Mesodermal cell (in vitro differentiated cells): Measurements from ENCODE around the gene MYBPH.

ENCODE experiments used
- H3K27ac ChIP-seq: 2 replicates; pipeline ENCODE4 v1.7.0; 2013; ENCODE audit warnings: mild to moderate bottlenecking, low read depth, low read length, moderate library complexity; ENCODE audit not compliant: severe bottlenecking
- H3K36me3 ChIP-seq: 2 replicates; pipeline ENCODE4 v1.7.1; 2013; ENCODE audit warnings: mild to moderate bottlenecking, low read length, moderate library complexity; ENCODE audit not compliant: control insufficient read depth, insufficient read depth
- H3K4me1 ChIP-seq: one replicate; pipeline ENCODE4 v1.7.1; 2013; ENCODE audit warnings: mild to moderate bottlenecking, low read length; ENCODE audit not compliant: insufficient read depth, control insufficient read depth, poor library complexity, severe bottlenecking
- H3K4me3 ChIP-seq: 2 replicates; pipeline ENCODE4 v1.7.0; 2013; ENCODE audit warnings: low read length, control low read depth, mild to moderate bottlenecking; ENCODE audit not compliant: insufficient read depth, poor library complexity, severe bottlenecking; ENCODE audit errors: extremely low read depth
- H3K9me3 ChIP-seq: 2 replicates; pipeline ENCODE4 v1.7.1; 2013; ENCODE audit warnings: mild to moderate bottlenecking, low read length, moderate library complexity; ENCODE audit not compliant: control insufficient read depth
- WGBS, 2 experiments: methylation state at CpG; one replicate each; pipeline ENCODE4 v1.1.5; 2013; ENCODE audit warnings: missing lambda C conversion rate in 2 of 2; ENCODE audit not compliant: insufficient coverage in 2 of 2; 5-methylcytosine and 5-hydroxymethylcytosine counted together

Gene MYBPH

DNA sequence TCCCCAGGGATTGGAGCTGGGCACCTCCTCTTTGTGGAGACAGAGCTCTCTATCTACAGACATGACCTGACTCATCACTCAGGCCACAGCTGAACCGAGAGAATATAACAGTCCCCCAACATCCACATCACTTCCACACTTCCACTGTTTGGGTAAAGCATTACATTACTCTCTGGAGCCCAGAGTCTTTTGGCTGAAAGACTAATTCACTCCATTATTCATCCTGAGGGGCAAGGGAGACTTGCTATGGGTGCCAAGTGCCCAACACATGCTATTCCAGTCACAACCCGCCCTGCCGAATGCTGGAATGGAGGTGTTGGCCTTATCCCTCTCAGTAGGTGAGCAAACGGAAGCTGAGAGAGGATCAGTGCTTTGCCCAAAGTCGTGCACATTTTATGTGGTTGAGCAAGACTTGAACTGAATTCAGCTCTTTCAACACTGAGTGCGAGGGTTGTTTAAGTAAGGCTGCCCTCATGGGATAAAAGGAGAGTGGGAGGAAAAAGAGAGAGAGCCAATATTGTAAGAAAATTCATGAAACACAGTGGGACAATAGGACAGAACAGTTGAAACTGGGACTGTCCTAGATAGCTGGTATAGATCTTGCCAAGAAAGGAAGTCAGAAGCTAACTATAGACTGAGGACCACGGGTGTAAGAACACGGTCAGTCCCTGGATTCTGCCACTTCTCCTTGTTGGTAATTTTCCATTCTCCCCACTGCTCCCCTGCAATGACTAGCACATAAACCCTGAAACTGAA is 24.4 kb upstream of the MYBPH start:
- Histone ChIP-seq H3K4me3 (no peak overlapping the region), H3K36me3 (no peaks in the 10 kb centered on the region), H3K9me3 (no peaks in the 10 kb centered on the region), H3K4me1 (peaks cover 29% of the 10 kb centered on the region), H3K27ac (no peak overlapping the region)
- 88 to 97% methylated on average over 6 to 8 of the region's 8 CpGs for WGBS, 2 experiments

DNA sequence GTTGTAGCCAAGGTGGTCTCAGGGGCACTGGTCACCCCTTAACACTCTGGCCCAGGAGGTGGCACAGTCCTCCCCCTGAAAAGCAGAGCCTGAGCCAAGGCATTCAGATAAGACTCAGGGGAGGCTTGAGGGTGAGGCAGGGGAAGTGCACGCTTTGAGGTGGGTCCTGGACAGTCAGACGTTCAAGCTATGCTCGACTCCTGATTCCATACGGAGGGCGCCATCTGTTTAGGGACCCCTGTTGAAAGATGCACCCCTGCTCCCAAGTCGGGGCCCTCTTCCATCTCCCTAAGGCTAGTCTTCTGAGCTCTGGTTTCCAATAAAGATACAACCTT is 23.8 kb upstream of the MYBPH start:
- H3K27ac ChIP-seq: no peak overlapping the region
- no peaks in the 10 kb centered on the region for H3K36me3 ChIP-seq
- no peak overlapping the region for H3K4me3 ChIP-seq
- 97 to 100% methylated on average over 6 of the region's 6 CpGs for WGBS, 2 experiments
- no peaks in the 10 kb centered on the region for H3K9me3 ChIP-seq
- H3K4me1 ChIP-seq: peaks cover 30% of the 10 kb centered on the region

DNA sequence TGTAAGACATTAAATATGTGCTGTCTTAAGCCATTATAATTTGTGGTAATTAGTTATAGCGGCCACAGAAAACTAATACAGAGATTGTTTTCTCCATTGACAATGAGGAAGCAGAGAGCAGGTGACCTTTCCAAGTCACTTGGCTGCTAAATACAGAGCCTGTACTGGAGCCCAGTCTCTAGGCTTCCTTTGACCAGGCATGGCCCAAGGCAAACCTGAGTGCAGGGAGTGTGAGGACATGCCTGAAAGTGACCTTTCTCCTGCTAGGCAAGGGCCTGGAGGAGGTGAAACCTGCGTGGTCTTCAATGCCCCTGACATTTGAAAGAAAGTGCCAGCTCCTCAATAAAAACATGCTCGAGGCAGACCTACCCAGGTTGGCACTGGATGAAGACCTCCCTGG is 23.4 kb upstream of the MYBPH start:
- Histone ChIP-seq H3K9me3 (no peaks in the 10 kb centered on the region), H3K4me1 (peaks cover 30% of the 10 kb centered on the region), H3K27ac (no peak overlapping the region), H3K4me3 (no peak overlapping the region), H3K36me3 (no peaks in the 10 kb centered on the region)
- WGBS, 2 experiments: 93 to 96% methylated on average over 2 to 3 of the region's 3 CpGs

DNA sequence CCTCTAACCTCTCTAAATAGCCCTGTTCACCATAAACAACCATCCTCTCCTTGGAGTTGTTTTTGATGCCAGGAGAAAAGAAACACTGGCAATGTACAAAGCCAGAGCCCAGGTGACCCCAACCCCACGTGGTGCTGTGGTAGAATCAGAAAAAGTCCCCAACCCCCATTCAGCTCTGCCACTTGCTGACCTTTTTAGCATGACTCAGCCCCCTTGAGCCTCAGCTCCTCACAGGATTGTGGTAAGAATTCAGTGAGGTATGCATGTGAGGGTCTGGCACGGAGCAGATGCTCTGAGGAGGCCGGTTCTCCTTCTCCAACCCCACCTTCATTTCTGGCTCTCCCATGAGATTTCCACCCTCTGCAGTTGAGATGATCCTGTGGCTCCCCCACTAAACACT is 22.0 kb upstream of the MYBPH start:
- Histone ChIP-seq H3K27ac (peak overlapping the region; percentile 66), H3K36me3 (no peaks in the 10 kb centered on the region), H3K4me1 (peaks cover 26% of the 10 kb centered on the region), H3K9me3 (no peaks in the 10 kb centered on the region), H3K4me3 (no peak overlapping the region)
- WGBS, 2 experiments: 0 to 20% methylated on average over 1 of the region's 3 CpGs

DNA sequence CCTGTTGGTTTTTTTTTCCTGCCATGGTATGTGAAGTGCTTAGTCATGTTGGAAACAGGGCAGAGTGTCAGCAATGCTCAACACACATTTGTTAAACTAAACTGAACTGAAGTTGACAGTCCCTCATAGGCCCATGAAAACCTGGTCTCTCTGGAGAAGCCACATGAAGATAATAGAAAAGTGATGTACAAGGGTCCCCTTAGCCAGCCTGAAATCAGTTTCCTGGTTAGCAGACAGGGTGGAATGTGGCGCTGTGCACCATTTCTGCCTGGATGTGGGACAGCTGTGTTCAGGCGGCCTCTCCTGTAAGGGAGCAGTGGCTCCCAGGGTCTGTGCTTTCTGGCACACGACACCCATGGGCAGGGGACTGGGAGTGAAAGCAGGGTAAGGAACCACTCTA is 20.7 kb upstream of the MYBPH start:
- WGBS, 2 experiments: 98% methylated on average over 3 of the region's 3 CpGs; no CpG with 5 or more reads in 1 of the 2 experiments
- no peaks in the 10 kb centered on the region for H3K9me3 ChIP-seq
- no peak overlapping the region for H3K4me3 ChIP-seq
- H3K27ac ChIP-seq: no peak overlapping the region
- peaks cover 22% of the 10 kb centered on the region for H3K4me1 ChIP-seq
- H3K36me3 ChIP-seq: no peaks in the 10 kb centered on the region

DNA sequence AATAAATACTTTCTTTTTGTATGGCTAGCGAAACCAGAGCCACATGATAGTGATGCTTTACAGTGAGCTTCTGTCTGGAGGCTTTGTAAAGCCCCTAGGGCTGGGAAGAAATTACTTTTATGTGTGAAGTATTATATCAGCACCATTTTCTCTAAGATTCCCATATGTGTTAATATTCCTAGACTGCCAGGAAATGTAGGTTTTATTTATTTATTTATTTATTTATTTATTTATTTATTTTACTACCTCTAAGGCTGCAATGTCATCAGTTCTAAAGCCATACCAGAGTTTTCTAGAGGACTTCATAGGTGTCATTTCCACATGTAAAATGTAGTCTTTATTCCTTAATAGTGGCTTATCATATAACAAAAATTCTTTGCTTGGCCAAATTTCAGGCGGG is 15.3 kb upstream of the MYBPH start:
- Histone ChIP-seq H3K36me3 (no peaks in the 10 kb centered on the region), H3K4me3 (no peak overlapping the region), H3K27ac (no peak overlapping the region), H3K9me3 (no peaks in the 10 kb centered on the region), H3K4me1 (peaks cover 17% of the 10 kb centered on the region)
- WGBS, 2 experiments: 89 to 100% methylated on average over 1 of the region's 2 CpGs

DNA sequence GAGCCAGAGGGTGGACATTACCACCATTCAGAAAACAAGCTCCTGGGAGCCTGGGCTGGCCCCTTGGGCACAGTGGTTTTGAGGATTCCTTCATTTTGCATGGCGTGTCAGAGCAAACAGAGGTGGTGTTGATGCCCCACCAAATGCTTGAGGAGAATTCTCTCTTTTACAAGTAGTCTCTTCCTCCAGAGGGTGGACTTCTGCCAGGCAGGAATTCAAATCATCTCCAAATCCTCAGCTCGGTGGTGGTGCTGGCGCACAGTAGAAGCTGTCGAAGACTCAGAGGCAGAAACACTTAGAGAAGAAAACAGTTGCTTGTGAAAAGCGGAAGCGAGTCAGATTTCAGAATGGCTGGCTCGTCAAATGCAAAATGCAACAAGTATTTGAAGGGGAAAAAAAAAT is 14.3 kb upstream of the MYBPH start:
- Histone ChIP-seq H3K4me1 (peaks cover 20% of the 10 kb centered on the region), H3K27ac (no peak overlapping the region), H3K4me3 (no peak overlapping the region), H3K9me3 (no peaks in the 10 kb centered on the region), H3K36me3 (no peaks in the 10 kb centered on the region)
- WGBS, 2 experiments: 74 to 86% methylated on average over 5 to 7 of the region's 7 CpGs

DNA sequence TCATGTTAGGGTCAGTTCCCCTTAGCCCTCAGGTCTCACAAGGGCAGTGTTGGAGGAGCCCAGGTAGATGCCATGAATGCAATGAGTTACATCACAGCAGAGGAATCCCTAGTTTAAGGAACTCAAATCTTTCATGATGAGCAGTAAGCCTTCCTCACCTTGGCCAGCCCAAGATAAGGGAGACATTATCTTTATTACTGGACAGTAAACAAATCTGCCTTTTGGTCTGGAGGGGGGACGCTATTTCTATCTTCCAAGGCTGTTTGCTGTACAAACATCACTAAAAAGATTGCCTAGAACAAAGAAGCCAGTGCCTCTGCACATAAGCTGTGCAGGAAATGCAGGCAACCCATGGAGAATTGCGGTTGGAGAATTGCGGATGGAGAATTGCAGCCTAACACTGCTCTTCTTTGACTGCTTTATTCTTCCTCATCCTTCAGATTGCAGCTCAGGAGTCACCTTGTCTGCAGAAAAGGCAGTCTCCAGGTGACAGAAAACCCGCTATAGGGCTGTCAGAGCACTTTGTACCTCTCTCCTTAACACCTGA is 13.1 kb upstream of the MYBPH start:
- Histone ChIP-seq H3K27ac (no peak overlapping the region), H3K4me1 (peaks cover 19% of the 10 kb centered on the region), H3K36me3 (no peaks in the 10 kb centered on the region), H3K9me3 (no peaks in the 10 kb centered on the region), H3K4me3 (no peak overlapping the region)
- 90 to 97% methylated on average over 3 of the region's 4 CpGs for WGBS, 2 experiments

DNA sequence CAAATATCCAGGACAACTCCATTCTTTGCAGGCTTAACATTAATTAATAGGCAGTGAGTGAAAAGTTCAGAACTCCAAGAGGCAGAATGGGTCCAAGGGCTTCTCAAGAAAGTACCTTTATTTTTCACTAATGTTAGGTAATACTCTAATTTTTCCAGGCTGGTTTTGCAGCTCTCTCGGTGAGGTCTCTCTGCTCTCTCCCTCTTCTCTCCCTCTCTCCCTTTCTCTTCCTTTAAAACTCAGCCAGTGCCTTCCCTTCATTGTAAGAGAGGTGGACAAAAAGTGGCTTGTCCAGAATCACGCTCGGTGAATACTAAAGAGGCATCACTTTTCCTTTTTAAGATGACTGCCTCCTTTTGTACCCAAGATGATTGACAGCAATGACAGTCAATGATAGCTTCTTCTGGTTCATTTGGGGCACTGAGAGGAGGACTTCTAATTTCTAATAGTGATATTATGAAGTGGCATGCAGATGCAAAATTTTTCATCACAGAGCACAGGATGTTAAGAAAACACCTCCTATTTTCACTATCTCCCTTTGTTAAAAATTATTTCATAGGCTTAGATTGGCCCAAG is 12.2 kb upstream of the MYBPH start:
- 100% methylated on average over 2 of the region's 3 CpGs; no CpG with 5 or more reads in 1 of the 2 experiments for WGBS, 2 experiments
- Histone ChIP-seq H3K36me3 (no peaks in the 10 kb centered on the region), H3K9me3 (no peaks in the 10 kb centered on the region), H3K4me1 (peaks cover 19% of the 10 kb centered on the region), H3K4me3 (no peak overlapping the region), H3K27ac (no peak overlapping the region)

DNA sequence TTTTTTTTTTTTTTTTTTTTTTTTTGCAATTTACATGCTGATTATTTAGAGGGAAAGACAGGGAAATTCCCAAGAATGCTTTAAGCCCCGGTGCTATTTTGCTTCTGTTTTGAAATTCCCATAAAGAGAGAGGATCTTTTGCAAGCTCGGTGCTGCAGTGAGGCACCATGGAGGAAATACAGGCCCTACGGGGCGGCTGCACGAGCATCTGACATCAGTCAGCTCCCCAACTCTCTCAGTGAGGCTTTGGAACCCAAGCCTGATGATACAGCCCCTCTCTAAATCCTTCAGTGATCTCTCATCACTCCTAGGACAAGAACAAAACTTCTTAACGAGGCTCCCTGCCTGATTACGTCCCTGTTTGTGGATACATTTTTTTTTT is 11.7 kb upstream of the MYBPH start:
- Histone ChIP-seq H3K27ac (no peak overlapping the region), H3K36me3 (no peaks in the 10 kb centered on the region), H3K4me1 (peaks cover 19% of the 10 kb centered on the region), H3K9me3 (no peaks in the 10 kb centered on the region), H3K4me3 (no peak overlapping the region)
- 35 to 41% methylated on average over 6 of the region's 7 CpGs for WGBS, 2 experiments
